SJSA1 (cell line): ENCODE measurements around the gene TMEM178B. TPM values are rescaled to one million over a fixed set of nuclear protein-coding genes. Genes with fewer than 3 reads are reported as not detected.

Source experiments
- DNase-seq, 2 experiments: peaks; one replicate each; pipeline ENCODE4 v3.0.0-alpha.2; 2015 to 2020; ENCODE audit warnings: low spot score in 2 of 2, low read depth in 1 of 2
- H3K27ac ChIP-seq: fragments of 250-450 bp; sonication (Bioruptor Pico); 2 replicates; pipeline ENCODE4 v1.5.1; 2020; ENCODE audit warnings: mild to moderate bottlenecking, moderate library complexity
- H3K27me3 ChIP-seq: fragments of 250-450 bp; sonication (Bioruptor Pico); replicated peaks from 2 replicates; pipeline ENCODE4 v1.5.1; 2020; ENCODE audit warnings: mild to moderate bottlenecking, moderate library complexity
- H3K36me3 ChIP-seq: fragments of 250-450 bp; sonication (Bioruptor Pico); 2 replicates; pipeline ENCODE4 v1.5.1; 2020; ENCODE audit warnings: mild to moderate bottlenecking
- H3K4me1 ChIP-seq: fragments of 250-450 bp; sonication (Bioruptor Pico); replicated peaks from 2 replicates; pipeline ENCODE4 v1.6.1; 2021; ENCODE audit warnings: mild to moderate bottlenecking
- H3K4me3 ChIP-seq: fragments of 250-450 bp; sonication (Bioruptor Pico); 2 replicates; pipeline ENCODE4 v1.5.1; 2020; ENCODE audit warnings: mild to moderate bottlenecking
- H3K9me3 ChIP-seq: fragments of 250-450 bp; sonication (Bioruptor Pico); replicated peaks from 2 replicates; pipeline ENCODE4 v1.5.1; 2020; ENCODE audit warnings: mild to moderate bottlenecking
- total RNA-seq: library from RNA; depleted of rRNA; stranded (reverse); fragments of >200 nt; shearing (Covaris generic); gene quantifications from 2 replicates; pipeline ENCODE4 v1.2.3, GENCODE V29; 2014

The TMEM178B gene
- total RNA-seq, 1 experiment from 2014 or later = under 0.01 TPM

- no peaks in the 10 kb centered on the region for H3K9me3 ChIP-seq
- H3K36me3 ChIP-seq = no peaks in the 10 kb centered on the region
- no peaks in the 10 kb centered on the region for H3K4me1 ChIP-seq
- no peak overlapping the region for H3K27ac ChIP-seq
- no peaks in the 10 kb centered on the region; the same call in 1 of the 2 replicates for H3K27me3 ChIP-seq
- DNase-seq = no peak
- no peak overlapping the region for H3K4me3 ChIP-seq
Observed at GRCh38 chr7:141417506-141417905, 343.6 kb downstream of the TMEM178B start.

- H3K27me3 ChIP-seq = no peaks in the 10 kb centered on the region; the same call in 1 of the 2 replicates
- no peak overlapping the region for H3K27ac ChIP-seq
- H3K4me3 ChIP-seq = no peak overlapping the region
- no peaks in the 10 kb centered on the region for H3K36me3 ChIP-seq
- no peaks in the 10 kb centered on the region for H3K4me1 ChIP-seq
- H3K9me3 ChIP-seq = no peaks in the 10 kb centered on the region
- no peak for DNase-seq
Observed at GRCh38 chr7:141418066-141418465, 344.2 kb downstream of the TMEM178B start.

GRCh38 chr7:141421306-141421705 lies 347.4 kb downstream of the TMEM178B start:
- no peaks in the 10 kb centered on the region for H3K4me1 ChIP-seq
- H3K27me3 ChIP-seq = no peaks in the 10 kb centered on the region; the same call in 1 of the 2 replicates
- DNase-seq = no peak
- H3K4me3 ChIP-seq = no peak overlapping the region
- no peaks in the 10 kb centered on the region for H3K9me3 ChIP-seq
- no peaks in the 10 kb centered on the region for H3K36me3 ChIP-seq
- H3K27ac ChIP-seq = no peak overlapping the region

GRCh38 chr7:141427134-141427533 lies 353.3 kb downstream of the TMEM178B start:
- no peaks in the 10 kb centered on the region for H3K36me3 ChIP-seq

GRCh38 chr7:141430455-141431139 lies 356.7 kb downstream of the TMEM178B start:
- no peaks in the 10 kb centered on the region for H3K9me3 ChIP-seq
- H3K36me3 ChIP-seq = no peaks in the 10 kb centered on the region
- H3K4me3 ChIP-seq = no peak overlapping the region
- no peaks in the 10 kb centered on the region for H3K27me3 ChIP-seq
- no peak for DNase-seq
- H3K4me1 ChIP-seq = no peaks in the 10 kb centered on the region
- no peak overlapping the region for H3K27ac ChIP-seq

More at GRCh38 chr7:141427134-141427533, 353.3 kb downstream of the TMEM178B start:
- H3K27me3 ChIP-seq = no peaks in the 10 kb centered on the region
- H3K4me1 ChIP-seq = no peaks in the 10 kb centered on the region
- no peak for DNase-seq
- H3K27ac ChIP-seq = no peak overlapping the region
- no peak overlapping the region for H3K4me3 ChIP-seq
- H3K9me3 ChIP-seq = no peaks in the 10 kb centered on the region

GRCh38 chr7:141431140-141431479 lies 357.2 kb downstream of the TMEM178B start:
- no peaks in the 10 kb centered on the region for H3K27me3 ChIP-seq
- H3K9me3 ChIP-seq = no peaks in the 10 kb centered on the region
- no peak for DNase-seq
- H3K4me1 ChIP-seq = no peaks in the 10 kb centered on the region
- H3K4me3 ChIP-seq = no peak overlapping the region
- no peak overlapping the region for H3K27ac ChIP-seq
- no peaks in the 10 kb centered on the region for H3K36me3 ChIP-seq

GRCh38 chr7:141431711-141432110 lies 357.8 kb downstream of the TMEM178B start:
- no peak overlapping the region for H3K27ac ChIP-seq
- H3K36me3 ChIP-seq = no peaks in the 10 kb centered on the region
- H3K4me3 ChIP-seq = no peak overlapping the region
- H3K4me1 ChIP-seq = no peaks in the 10 kb centered on the region
- H3K27me3 ChIP-seq = no peaks in the 10 kb centered on the region
- H3K9me3 ChIP-seq = no peaks in the 10 kb centered on the region
- DNase-seq = no peak

- Histone ChIP-seq H3K27ac (no peak overlapping the region), H3K4me3 (no peak overlapping the region), H3K9me3 (no peaks in the 10 kb centered on the region), H3K4me1 (no peaks in the 10 kb centered on the region), H3K27me3 (no peaks in the 10 kb centered on the region), H3K36me3 (no peaks in the 10 kb centered on the region)
- DNase-seq = no peak
Observed at GRCh38 chr7:141433698-141434097, 359.8 kb downstream of the TMEM178B start.

- Histone ChIP-seq H3K27me3 (no peaks in the 10 kb centered on the region), H3K4me1 (no peaks in the 10 kb centered on the region), H3K27ac (no peak overlapping the region), H3K9me3 (no peaks in the 10 kb centered on the region), H3K36me3 (no peaks in the 10 kb centered on the region), H3K4me3 (no peak overlapping the region)
- no peak for DNase-seq
Observed at GRCh38 chr7:141436139-141436538, 362.3 kb downstream of the TMEM178B start.

- H3K4me3 ChIP-seq = no peak overlapping the region
- H3K4me1 ChIP-seq = no peaks in the 10 kb centered on the region
- DNase-seq = no peak
- no peaks in the 10 kb centered on the region for H3K9me3 ChIP-seq
- H3K27ac ChIP-seq = no peak overlapping the region
- H3K36me3 ChIP-seq = no peaks in the 10 kb centered on the region
- H3K27me3 ChIP-seq = no peaks in the 10 kb centered on the region
Observed at GRCh38 chr7:141436575-141437075, 362.8 kb downstream of the TMEM178B start.

GRCh38 chr7:141439164-141439563 lies 365.3 kb downstream of the TMEM178B start:
- no peak for DNase-seq
- no peaks in the 10 kb centered on the region for H3K4me1 ChIP-seq
- 0 out of 2 replicates have a peak, but pooled peaks cover 3% of the 10 kb centered on the region for H3K27me3 ChIP-seq
- no peaks in the 10 kb centered on the region for H3K36me3 ChIP-seq
- no peak overlapping the region for H3K4me3 ChIP-seq
- no peaks in the 10 kb centered on the region for H3K9me3 ChIP-seq
- no peak overlapping the region for H3K27ac ChIP-seq

GRCh38 chr7:141439776-141440175 lies 365.9 kb downstream of the TMEM178B start:
- no peaks in the 10 kb centered on the region for H3K9me3 ChIP-seq
- no peak overlapping the region for H3K4me3 ChIP-seq
- H3K36me3 ChIP-seq = no peaks in the 10 kb centered on the region
- H3K4me1 ChIP-seq = no peaks in the 10 kb centered on the region
- DNase-seq = no peak
- H3K27ac ChIP-seq = no peak overlapping the region
- H3K27me3 ChIP-seq = 0 out of 2 replicates have a peak, but pooled peaks cover 3% of the 10 kb centered on the region

- Histone ChIP-seq H3K27ac (no peak overlapping the region), H3K9me3 (no peaks in the 10 kb centered on the region), H3K27me3 (peaks cover 6% of the 10 kb centered on the region; the same call in 1 of the 2 replicates), H3K36me3 (no peaks in the 10 kb centered on the region), H3K4me1 (no peaks in the 10 kb centered on the region), H3K4me3 (no peak overlapping the region)
- DNase-seq = no peak
Observed at GRCh38 chr7:141441837-141442627, 368.2 kb downstream of the TMEM178B start.

GRCh38 chr7:141442781-141443180 lies 368.9 kb downstream of the TMEM178B start:
- H3K36me3 ChIP-seq = no peaks in the 10 kb centered on the region
- DNase-seq = no peak
- peaks cover 6% of the 10 kb centered on the region; the same call in 1 of the 2 replicates for H3K27me3 ChIP-seq

More at GRCh38 chr7:141442781-141443180, 368.9 kb downstream of the TMEM178B start:
- Histone ChIP-seq H3K4me3 (no peak overlapping the region), H3K4me1 (no peaks in the 10 kb centered on the region), H3K27ac (no peak overlapping the region), H3K9me3 (no peaks in the 10 kb centered on the region)
